ENCODE measurements around the gene CYBA.

Gene CYBA

DNA sequence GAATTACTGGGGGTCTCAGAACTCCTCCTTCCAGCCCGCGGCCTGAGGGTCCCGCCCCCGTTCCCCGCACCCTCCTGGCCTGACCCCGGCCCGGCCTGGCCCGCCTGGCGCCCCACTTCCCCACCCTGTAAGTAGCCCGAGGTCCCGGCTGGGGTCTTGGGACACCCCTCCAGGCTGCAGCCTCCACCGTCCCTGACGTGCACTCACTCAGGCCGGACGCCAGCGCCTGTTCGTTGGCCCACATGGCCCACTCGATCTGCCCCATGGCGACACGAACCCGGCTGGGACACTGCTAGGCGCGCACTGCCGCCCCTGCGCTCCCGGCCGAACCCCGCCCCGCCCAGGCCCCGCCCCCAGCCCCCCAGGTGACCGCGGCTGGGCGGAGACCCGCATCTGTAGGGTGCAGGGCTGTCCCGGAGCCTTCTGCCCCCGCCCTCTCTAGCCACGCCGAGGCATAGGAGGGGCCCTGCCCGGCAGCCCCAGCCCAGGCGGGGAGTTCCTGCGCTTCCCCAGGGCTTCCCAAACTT is at the start of gene CYBA:
TSS of gene CYBA (minus strand) at position 305 of the 527 bp plus-strand sequence. CDS start at position 265, 40 bp downstream.
- H3K4me3 ChIP-seq (ENCODE audit: low read depth, low read length): peak within 1 kb of the TSS; percentile 57
- DNase-seq (ENCODE audit: low read depth, low spot score): peak; percentile 28
- in situ Hi-C loops (cut with HindIII; ENCODE audit: low sequenced_read_pairs): no loop called here
- TF ChIP-seq, protein P1, sequence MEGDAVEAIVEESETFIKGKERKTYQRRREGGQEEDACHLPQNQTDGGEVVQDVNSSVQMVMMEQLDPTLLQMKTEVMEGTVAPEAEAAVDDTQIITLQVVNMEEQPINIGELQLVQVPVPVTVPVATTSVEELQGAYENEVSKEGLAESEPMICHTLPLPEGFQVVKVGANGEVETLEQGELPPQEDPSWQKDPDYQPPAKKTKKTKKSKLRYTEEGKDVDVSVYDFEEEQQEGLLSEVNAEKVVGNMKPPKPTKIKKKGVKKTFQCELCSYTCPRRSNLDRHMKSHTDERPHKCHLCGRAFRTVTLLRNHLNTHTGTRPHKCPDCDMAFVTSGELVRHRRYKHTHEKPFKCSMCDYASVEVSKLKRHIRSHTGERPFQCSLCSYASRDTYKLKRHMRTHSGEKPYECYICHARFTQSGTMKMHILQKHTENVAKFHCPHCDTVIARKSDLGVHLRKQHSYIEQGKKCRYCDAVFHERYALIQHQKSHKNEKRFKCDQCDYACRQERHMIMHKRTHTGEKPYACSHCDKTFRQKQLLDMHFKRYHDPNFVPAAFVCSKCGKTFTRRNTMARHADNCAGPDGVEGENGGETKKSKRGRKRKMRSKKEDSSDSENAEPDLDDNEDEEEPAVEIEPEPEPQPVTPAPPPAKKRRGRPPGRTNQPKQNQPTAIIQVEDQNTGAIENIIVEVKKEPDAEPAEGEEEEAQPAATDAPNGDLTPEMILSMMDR (IDR thresholded peaks at IDR 0.05; ENCODE audit: low read depth, low read length): no peak

DNA sequence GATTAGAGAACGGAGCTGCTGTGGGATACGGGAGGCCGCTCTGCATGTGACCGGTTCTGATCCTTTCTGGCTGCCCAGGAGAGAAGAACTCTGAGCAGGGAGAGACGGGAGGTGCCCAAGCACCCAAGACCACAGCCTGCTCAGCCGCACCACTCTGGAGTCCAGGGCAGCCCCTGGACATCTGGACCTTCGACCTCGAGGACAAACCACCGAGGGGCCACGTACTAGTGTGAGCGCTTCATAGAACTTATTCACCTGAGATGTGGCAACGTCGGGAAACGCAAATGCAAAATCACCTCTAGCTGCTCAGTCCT is 49.4 kb upstream of the CYBA start:
- no peak for DNase-seq (ENCODE audit: low read depth, low spot score)
- TF ChIP-seq, protein P1 (IDR thresholded peaks at IDR 0.05; ENCODE audit: low read depth, low read length): no peak
- in situ Hi-C loops (cut with HindIII; ENCODE audit: low sequenced_read_pairs): no loop called here
- no peak overlapping the region for H3K4me3 ChIP-seq (ENCODE audit: low read depth, low read length)

DNA sequence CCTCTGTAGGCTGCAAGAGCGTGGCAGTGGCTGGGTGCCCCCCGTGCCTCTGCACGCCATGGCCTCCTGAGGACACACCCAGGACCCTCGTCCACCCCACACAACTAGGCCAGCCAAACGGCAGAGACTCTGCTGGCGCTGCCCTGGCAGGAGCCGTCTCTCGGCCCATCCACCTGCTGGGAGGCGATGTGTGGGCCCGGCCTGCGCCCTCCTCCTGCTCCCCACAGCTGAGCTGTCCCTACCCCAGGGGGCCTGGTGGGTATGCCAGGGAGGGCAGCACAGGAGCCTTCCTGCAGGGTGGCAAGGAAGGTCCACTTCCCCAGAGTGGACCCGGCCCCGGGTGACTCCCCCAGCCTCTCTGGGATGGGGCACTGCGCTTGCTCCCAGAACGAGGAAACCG is 48.3 kb upstream of the CYBA start:
- TF ChIP-seq, protein P1 (IDR thresholded peaks at IDR 0.05; ENCODE audit: low read depth, low read length): no peak
- no peak for DNase-seq (ENCODE audit: low read depth, low spot score)
- no peak overlapping the region for H3K4me3 ChIP-seq (ENCODE audit: low read depth, low read length)
- in situ Hi-C loops (cut with HindIII; ENCODE audit: low sequenced_read_pairs): no loop called here

DNA sequence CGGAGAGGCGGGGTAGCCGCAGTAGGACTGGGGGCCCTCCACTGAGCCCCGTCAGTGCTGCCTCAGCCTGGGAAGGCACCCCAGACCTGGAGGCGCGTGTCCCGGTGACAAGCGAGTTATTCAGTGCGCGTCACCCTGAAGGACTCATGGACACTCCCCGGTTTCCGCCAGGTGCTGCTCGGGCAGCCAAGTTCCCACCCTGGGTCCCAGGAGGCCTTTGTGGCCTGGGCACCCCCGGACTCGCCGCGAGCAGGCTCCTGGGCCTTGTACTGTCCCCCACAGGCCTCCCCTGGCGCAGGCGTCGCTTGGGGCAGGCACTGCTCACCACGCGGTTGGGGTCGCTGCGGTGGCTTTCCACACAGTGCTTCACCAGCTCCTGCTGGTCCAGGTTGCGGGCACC is 47.8 kb upstream of the CYBA start:
- TF ChIP-seq, protein P1 (IDR thresholded peaks at IDR 0.05; ENCODE audit: low read depth, low read length): no peak
- H3K4me3 ChIP-seq (ENCODE audit: low read depth, low read length): no peak overlapping the region
- DNase-seq (ENCODE audit: low read depth, low spot score): no peak
- in situ Hi-C loops (cut with HindIII; ENCODE audit: low sequenced_read_pairs): no loop called here

DNA sequence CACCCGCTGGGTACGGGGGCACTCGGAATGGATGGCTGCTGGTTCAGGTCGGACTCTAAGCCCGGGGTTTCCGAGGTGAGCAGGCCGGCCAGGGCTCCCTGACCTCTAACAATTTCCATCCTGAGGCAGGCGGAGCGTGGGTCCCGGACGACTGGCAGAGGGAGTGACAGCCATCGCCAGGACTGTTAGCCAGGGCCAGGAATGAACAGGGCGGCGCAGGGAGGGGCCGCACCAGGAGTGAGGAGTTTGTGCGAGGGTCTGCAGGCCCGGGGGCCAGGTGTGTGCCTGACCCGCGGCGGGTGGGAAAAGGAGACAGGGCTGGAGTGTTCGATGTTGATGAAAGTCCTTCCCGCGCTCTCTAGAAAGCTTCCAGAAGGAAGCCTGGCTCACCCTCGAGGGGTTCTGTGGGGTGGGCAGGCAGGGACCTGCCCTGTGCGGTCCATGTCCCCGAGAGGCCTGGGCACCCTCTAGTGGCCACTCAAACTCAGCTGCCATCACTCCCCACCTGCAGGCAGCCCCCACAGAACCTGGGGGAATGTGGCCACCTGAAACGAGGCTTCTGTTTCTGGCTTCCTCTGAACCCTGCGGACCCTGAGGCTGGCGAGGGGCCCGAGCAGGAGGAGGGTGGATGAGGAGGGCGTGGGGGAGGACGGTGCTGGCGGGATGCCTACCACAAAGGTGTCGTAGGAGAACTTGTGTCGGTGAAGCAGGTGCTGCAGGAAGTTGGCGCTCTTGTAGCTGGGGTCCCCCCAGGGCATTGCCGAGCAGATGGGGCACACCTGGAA is 47.2 kb upstream of the CYBA start:
- DNase-seq (ENCODE audit: low read depth, low spot score): no peak
- TF ChIP-seq, protein P1 (IDR thresholded peaks at IDR 0.05; ENCODE audit: low read depth, low read length): peak; percentile 49
- in situ Hi-C loops (cut with HindIII; ENCODE audit: low sequenced_read_pairs): no loop called here
- no peak overlapping the region for H3K4me3 ChIP-seq (ENCODE audit: low read depth, low read length)

DNA sequence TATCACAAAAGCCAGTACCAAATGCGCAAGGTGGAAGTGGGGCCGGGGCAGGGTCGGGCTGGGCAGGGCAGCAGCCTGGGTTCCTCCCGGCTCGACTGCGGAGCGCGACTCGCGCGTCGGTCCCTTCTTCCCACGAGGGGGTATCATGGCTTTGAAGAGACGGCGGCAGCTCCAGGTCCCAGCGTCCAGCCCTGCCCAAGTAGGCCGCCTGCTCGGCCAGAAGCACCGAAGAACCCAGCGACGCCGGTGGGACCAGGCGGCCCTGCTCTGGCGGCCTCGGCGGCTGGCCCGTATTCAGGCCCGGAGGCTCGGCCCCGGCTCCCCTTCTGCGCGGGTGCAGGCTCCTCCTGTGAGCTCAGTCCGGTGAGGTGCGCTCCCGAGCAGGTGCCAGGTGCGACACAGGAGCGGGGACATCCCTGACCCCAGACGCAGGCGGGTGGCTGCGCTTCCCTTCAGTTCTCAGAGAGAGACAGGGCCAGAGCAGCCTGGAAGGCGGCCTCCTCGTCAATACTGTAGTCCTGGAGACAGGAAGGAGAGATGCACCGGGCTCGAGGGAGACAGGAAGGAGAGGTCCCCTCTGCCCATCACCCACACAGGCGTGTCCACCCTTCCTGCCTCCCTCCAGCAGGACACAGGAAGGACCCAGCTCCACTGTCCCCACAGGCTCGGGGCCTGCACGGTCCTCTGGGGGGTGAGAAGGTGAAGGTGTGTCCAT is 46.4 kb upstream of the CYBA start:
- DNase-seq (ENCODE audit: low read depth, low spot score): no peak
- in situ Hi-C loops (cut with HindIII; ENCODE audit: low sequenced_read_pairs): no loop called here
- no peak overlapping the region for H3K4me3 ChIP-seq (ENCODE audit: low read depth, low read length)
- TF ChIP-seq, protein P1 (IDR thresholded peaks at IDR 0.05; ENCODE audit: low read depth, low read length): no peak

Measured in astrocyte of the spinal cord (primary cell).